GM23338 (cell line): ENCODE data around the gene TYMP. TPM values are rescaled to one million over a fixed set of nuclear protein-coding genes. Genes with fewer than 3 reads are reported as not detected.

ENCODE experiments used
- ATAC-seq: fragments of 200-7000 bp; cut with Tn5 transposase; 3 replicates; pipeline ENCODE4 v1.9.1; 2020
- DNase-seq: peaks from one replicate; pipeline ENCODE4 v3.0.0-alpha.2; 2015; ENCODE audit warnings: low spot score
- H2AFZ ChIP-seq: fragments of 200-600 bp; sonication (generic); 2 replicates; pipeline ENCODE4 v1.8.0; 2016; ENCODE audit warnings: antibody characterized with exemption, mild to moderate bottlenecking, moderate library complexity
- H3F3A ChIP-seq: fragments of 200-600 bp; sonication (generic); replicated peaks from 2 replicates; pipeline ENCODE4 v1.8.0; 2017; ENCODE audit warnings: antibody characterized with exemption, mixed run types, low read depth
- H3K27ac ChIP-seq: fragments of 200-600 bp; sonication (generic); 2 replicates; pipeline ENCODE4 v1.6.1; 2016; ENCODE audit warnings: low read depth
- H3K27me3 ChIP-seq: fragments of 200-600 bp; sonication (generic); 2 replicates; pipeline ENCODE4 v1.8.0; 2016; ENCODE audit warnings: mild to moderate bottlenecking, mixed run types, moderate library complexity; ENCODE audit not compliant: insufficient read depth
- H3K36me3 ChIP-seq: fragments of 200-600 bp; sonication (generic); 2 replicates; pipeline ENCODE4 v1.8.0; 2016; ENCODE audit warnings: mild to moderate bottlenecking; ENCODE audit not compliant: insufficient read depth
- H3K4me1 ChIP-seq: fragments of 200-600 bp; sonication (generic); 2 replicates; pipeline ENCODE4 v1.8.0; 2016; ENCODE audit warnings: mild to moderate bottlenecking, moderate library complexity; ENCODE audit not compliant: insufficient read depth
- H3K4me2 ChIP-seq: fragments of 200-600 bp; sonication (generic); 2 replicates; pipeline ENCODE4 v1.7.1; 2017; ENCODE audit warnings: mixed run types
- H3K4me3 ChIP-seq: fragments of 200-600 bp; sonication (generic); 2 replicates; pipeline ENCODE4 v1.6.1; 2016; ENCODE audit warnings: mixed run types
- H3K79me2 ChIP-seq: fragments of 200-600 bp; sonication (generic); replicated peaks from 2 replicates; pipeline ENCODE4 v1.8.0; 2017; ENCODE audit warnings: mild to moderate bottlenecking; ENCODE audit not compliant: insufficient read depth
- H3K9me2 ChIP-seq: fragments of 200-600 bp; sonication (generic); 2 replicates; pipeline ENCODE4 v1.8.0; 2017; ENCODE audit not compliant: insufficient read depth
- H4K20me1 ChIP-seq: fragments of 200-600 bp; sonication (generic); replicated peaks from 2 replicates; pipeline ENCODE4 v1.8.0; 2017; ENCODE audit warnings: mild to moderate bottlenecking; ENCODE audit not compliant: insufficient read depth
- H3K27ac Mint-ChIP-seq: 2 replicates; pipeline ENCODE4 v1.8.0; 2020; ENCODE audit warnings: inconsistent platforms, mild to moderate bottlenecking, moderate library complexity, mixed read lengths
- H3K27me3 Mint-ChIP-seq: 3 replicates; pipeline ENCODE4 v1.8.0; 2022; ENCODE audit warnings: low read depth, mild to moderate bottlenecking, moderate library complexity, mixed read lengths, inconsistent platforms; ENCODE audit not compliant: insufficient read depth, poor library complexity
- H3K36me3 Mint-ChIP-seq: 3 replicates; pipeline ENCODE4 v1.8.0; 2021; ENCODE audit warnings: low read depth, mild to moderate bottlenecking, inconsistent platforms, moderate library complexity, mixed read lengths
- H3K4me1 Mint-ChIP-seq: 3 replicates; pipeline ENCODE4 v1.8.0; 2020; ENCODE audit warnings: mild to moderate bottlenecking, inconsistent platforms, mixed read lengths
- H3K4me3 Mint-ChIP-seq: 3 replicates; pipeline ENCODE4 v1.8.0; 2021; ENCODE audit warnings: moderate library complexity, mild to moderate bottlenecking, inconsistent platforms, mixed read lengths
- H3K9me3 Mint-ChIP-seq: 3 replicates; pipeline ENCODE4 v1.8.0; 2020; ENCODE audit warnings: moderate library complexity, mild to moderate bottlenecking, inconsistent platforms, mixed read lengths
- CTCF ChIP-seq, 2 experiments: fragments of 200-600 bp in 1 of 2; sonication (generic) in 1 of 2; conservative IDR thresholded peaks; 2 replicates each; pipeline versions ENCODE4 v1.5.1 to v1.6.1; 2016 to 2017; ENCODE audit warnings: antibody characterized with exemption in 2 of 2, low read depth in 2 of 2, mild to moderate bottlenecking in 2 of 2, moderate library complexity in 1 of 2
- EZH2 ChIP-seq: fragments of 200-600 bp; sonication (generic); IDR thresholded peaks from one replicate; pipeline ENCODE4 v1.8.0; 2017; ENCODE audit warnings: antibody characterized with exemption, mild to moderate bottlenecking, low read depth; ENCODE audit not compliant: unreplicated experiment
- EZH2phosphoT487 ChIP-seq: fragments of 200-600 bp; sonication (generic); IDR thresholded peaks from one replicate; pipeline ENCODE4 v1.8.1; 2018; ENCODE audit warnings: antibody characterized with exemption; ENCODE audit not compliant: unreplicated experiment
- JUNB ChIP-seq: IDR thresholded peaks from one replicate; pipeline ENCODE4 v1.6.1; 2016; ENCODE audit warnings: antibody characterized with exemption; ENCODE audit not compliant: unreplicated experiment
- NANOG ChIP-seq: IDR thresholded peaks from 2 replicates; pipeline ENCODE4 v1.6.1; 2016; ENCODE audit warnings: antibody characterized with exemption, borderline replicate concordance
- POLR2AphosphoS5 ChIP-seq: IDR thresholded peaks from 2 replicates; pipeline ENCODE4 v1.6.1; 2016; ENCODE audit warnings: antibody characterized with exemption, low read depth
- STAT1 ChIP-seq: IDR thresholded peaks from one replicate; pipeline ENCODE4 v1.6.1; 2016; ENCODE audit warnings: antibody characterized with exemption; ENCODE audit not compliant: unreplicated experiment
- ZNF331 ChIP-seq: fragments of 250-450 bp; sonication (Bioruptor Pico); IDR thresholded peaks from 2 replicates; pipeline ENCODE4 v1.5.0; 2020; ENCODE audit warnings: low read depth, mild to moderate bottlenecking, moderate library complexity
- ZNF462 ChIP-seq: fragments of 250-450 bp; sonication (Bioruptor Pico); IDR thresholded peaks from 2 replicates; pipeline ENCODE4 v1.5.0; 2020; ENCODE audit warnings: mild to moderate bottlenecking, moderate library complexity
- polyA plus RNA-seq: library from polyadenylated mRNA; unstranded; fragments of >200 nt; fragmentation: Nextera tagmentation; extraction: Ambion mirVana; gene quantifications from 2 replicates; pipeline ENCODE4 v1.2.1, GENCODE V29; 2016
- total RNA-seq: library from RNA; depleted of rRNA; stranded (reverse); fragments of >200 nt; shearing (Covaris generic); gene quantifications from 2 replicates; pipeline ENCODE4 v1.2.3, GENCODE V29; 2014

TYMP gene
- total and polyA plus RNA-seq, 2 experiments from 2014 or later = 0.28 to 1.8 TPM

GRCh38 chr22:50481045-50481439 is 48.8 kb downstream of the TYMP start:
- Mint-ChIP-seq H3K4me1 (peaks cover 10% of the 10 kb centered on the region; the same call in 2 of the 3 replicates), H3K36me3 (0 out of 3 replicates have a peak, but pooled peaks cover 3% of the 10 kb centered on the region), H3K9me3 (no peaks in the 10 kb centered on the region; the same call in 2 of the 3 replicates), H3K27ac (no peak overlapping the region), H3K4me3 (peak overlapping the region; percentile 75), H3K27me3 (peaks cover 36% of the 10 kb centered on the region)
- TF ChIP-seq EZH2 (peak; percentile 44), STAT1 (no peak), NANOG (no peak), ZNF331 (no peak), EZH2phosphoT487 (no peak), POLR2AphosphoS5 (no peak)
- Histone ChIP-seq H3K27me3 (peaks cover 23% of the 10 kb centered on the region), H3K79me2 (no peaks in the 10 kb centered on the region), H4K20me1 (no peaks in the 10 kb centered on the region), H3K27ac (no peak overlapping the region), H3K4me2 (peak overlapping the region; percentile 87), H3K4me3 (peak overlapping the region; percentile 79), H3K9me2 (no peaks in the 10 kb centered on the region), H3K36me3 (no peaks in the 10 kb centered on the region), H3K4me1 (no peaks in the 10 kb centered on the region), H2AFZ (peak overlapping the region; percentile 99), H3F3A (no peaks in the 10 kb centered on the region)
- peak; percentile 57 for DNase-seq
- ATAC-seq = peak; percentile 16

- Histone ChIP-seq H3K79me2 (no peaks in the 10 kb centered on the region), H3K27ac (no peak overlapping the region), H3K9me2 (no peaks in the 10 kb centered on the region), H3K4me2 (no peak overlapping the region), H3K4me1 (peaks cover 5% of the 10 kb centered on the region), H2AFZ (no peak overlapping the region), H3K4me3 (no peak overlapping the region), H3K36me3 (no peaks in the 10 kb centered on the region), H3F3A (no peaks in the 10 kb centered on the region), H3K27me3 (peaks cover 23% of the 10 kb centered on the region), H4K20me1 (no peaks in the 10 kb centered on the region)
- peaks cover 12% of the 10 kb centered on the region; the same call in 2 of the 3 replicates for H3K4me1 Mint-ChIP-seq
- H3K9me3 Mint-ChIP-seq = no peaks in the 10 kb centered on the region; the same call in 2 of the 3 replicates
- 0 out of 3 replicates have a peak, but pooled peaks cover 3% of the 10 kb centered on the region for H3K36me3 Mint-ChIP-seq
- ATAC-seq = no peak
- peak overlapping the region; percentile 62; the same call in 2 of the 3 replicates for H3K4me3 Mint-ChIP-seq
- no peak overlapping the region for H3K27ac Mint-ChIP-seq
- peaks cover 37% of the 10 kb centered on the region for H3K27me3 Mint-ChIP-seq
- no peak for DNase-seq
- TF ChIP-seq EZH2 (no peak), JUNB (no peak), EZH2phosphoT487 (no peak), STAT1 (no peak), NANOG (no peak), CTCF (conservative IDR thresholded peaks at IDR 0.05; ENCODE audit: low read depth in 2 of 2) (no peak), ZNF331 (no peak), ZNF462 (CRISPR knock-in tag) (no peak), POLR2AphosphoS5 (no peak)
Measured at GRCh38 chr22:50479721-50480120, 50.1 kb downstream of the TYMP start.
